ENCODE data around the gene IL18R1.

DNA sequence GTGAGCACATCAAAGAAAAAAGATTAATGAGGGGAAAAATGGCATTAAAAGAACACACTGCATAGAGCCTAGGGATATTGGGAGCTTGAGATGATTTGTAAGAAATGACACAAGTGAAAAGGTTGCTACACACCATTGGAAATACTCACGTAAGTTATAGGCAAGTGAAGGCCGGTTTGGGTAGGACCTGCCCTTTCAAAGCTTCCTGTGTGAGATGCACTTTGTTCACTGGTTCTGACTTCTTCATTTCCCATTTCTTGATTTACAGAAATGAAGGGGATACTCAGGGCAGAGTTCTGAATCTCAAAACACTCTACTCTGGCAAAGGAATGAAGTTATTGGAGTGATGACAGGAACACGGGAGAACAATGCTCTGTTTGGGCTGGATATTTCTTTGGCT is 67.3 kb downstream of the IL18R1 start, which contains the start of gene IL18RAP:
- TF ChIP-seq, protein P1, sequence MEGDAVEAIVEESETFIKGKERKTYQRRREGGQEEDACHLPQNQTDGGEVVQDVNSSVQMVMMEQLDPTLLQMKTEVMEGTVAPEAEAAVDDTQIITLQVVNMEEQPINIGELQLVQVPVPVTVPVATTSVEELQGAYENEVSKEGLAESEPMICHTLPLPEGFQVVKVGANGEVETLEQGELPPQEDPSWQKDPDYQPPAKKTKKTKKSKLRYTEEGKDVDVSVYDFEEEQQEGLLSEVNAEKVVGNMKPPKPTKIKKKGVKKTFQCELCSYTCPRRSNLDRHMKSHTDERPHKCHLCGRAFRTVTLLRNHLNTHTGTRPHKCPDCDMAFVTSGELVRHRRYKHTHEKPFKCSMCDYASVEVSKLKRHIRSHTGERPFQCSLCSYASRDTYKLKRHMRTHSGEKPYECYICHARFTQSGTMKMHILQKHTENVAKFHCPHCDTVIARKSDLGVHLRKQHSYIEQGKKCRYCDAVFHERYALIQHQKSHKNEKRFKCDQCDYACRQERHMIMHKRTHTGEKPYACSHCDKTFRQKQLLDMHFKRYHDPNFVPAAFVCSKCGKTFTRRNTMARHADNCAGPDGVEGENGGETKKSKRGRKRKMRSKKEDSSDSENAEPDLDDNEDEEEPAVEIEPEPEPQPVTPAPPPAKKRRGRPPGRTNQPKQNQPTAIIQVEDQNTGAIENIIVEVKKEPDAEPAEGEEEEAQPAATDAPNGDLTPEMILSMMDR (IDR thresholded peaks at IDR 0.05), result no peak
- TF ChIP-seq POLR2A (IDR thresholded peaks at IDR 0.05) (no peak), POLR2AphosphoS5 (IDR thresholded peaks at IDR 0.05; ENCODE audit: insufficient read depth in 1 of 2, low read depth in 1 of 2) (no peak)
